Adrenal gland (tissue), 5 donors: ENCODE data around the gene TRPV2.

Experiments used
- CTCF ChIP-seq, 6 experiments: fragments of 450-650 bp in 4 of 6; fragments of 200-600 bp in 2 of 6; sonication (generic) in 1 of 6; IDR thresholded peaks; 1 replicate in 5 of 6; 2 replicates in 1 of 6; pipeline versions ENCODE4 v1.5.1 to v1.8.0; 2016 to 2021; ENCODE audit warnings: antibody characterized with exemption in 6 of 6, mild to moderate bottlenecking in 2 of 6, moderate library complexity in 1 of 6
- POLR2A ChIP-seq, 2 donors: fragments of 450-650 bp; IDR thresholded peaks; one replicate each; pipeline ENCODE4 v1.6.1; 2017; ENCODE audit warnings: antibody characterized with exemption in 2 of 2, mild to moderate bottlenecking in 2 of 2, moderate library complexity in 1 of 2
- donor health status: DM: no; HTN: no; CAD: no.

DNA sequence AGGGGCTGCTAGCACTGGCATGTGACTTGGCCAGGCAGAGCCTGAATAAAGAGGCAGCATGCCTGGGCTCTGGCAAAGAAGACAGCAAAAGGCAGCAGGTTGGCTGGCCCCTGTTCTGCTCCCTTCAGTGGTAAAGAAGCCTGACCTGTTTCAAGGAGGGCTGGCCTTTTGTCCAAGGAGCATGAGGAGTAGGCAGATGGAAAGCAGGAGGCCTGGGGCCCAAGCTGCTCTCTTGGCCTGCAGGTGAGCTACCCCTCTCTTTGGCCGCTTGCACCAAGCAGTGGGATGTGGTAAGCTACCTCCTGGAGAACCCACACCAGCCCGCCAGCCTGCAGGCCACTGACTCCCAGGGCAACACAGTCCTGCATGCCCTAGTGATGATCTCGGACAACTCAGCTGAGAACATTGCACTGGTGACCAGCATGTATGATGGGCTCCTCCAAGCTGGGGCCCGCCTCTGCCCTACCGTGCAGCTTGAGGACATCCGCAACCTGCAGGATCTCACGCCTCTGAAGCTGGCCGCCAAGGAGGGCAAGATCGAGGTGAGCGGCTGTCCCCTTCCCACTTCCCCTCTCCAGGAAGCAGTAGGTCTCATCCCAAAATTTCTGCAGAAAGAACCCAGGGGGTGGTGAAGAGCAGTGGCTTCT is 8.0 kb downstream of the TRPV2 start:
- no peak for TF ChIP-seq CTCF (IDR thresholded peaks at IDR 0.05)
- no peak for TF ChIP-seq POLR2A (IDR thresholded peaks at IDR 0.05)
